Kidney glomerular epithelial cell (primary cell): ENCODE results near the gene KLHL6.
"Not testable (repeated sequence)": the region's sequence is repeated elsewhere in the genome, so short reads cannot be mapped to it uniquely, and the experiment has no call there.

ENCODE experiments used
- DNase-seq: peaks from one replicate; lab custom pipeline; 2025; lab: John Stamatoyannopoulos, UW

The KLHL6 gene

GRCh38 chr3:183485093-183485492 lies 70.4 kb downstream of the KLHL6 start:
- DNase-seq: no peak

GRCh38 chr3:183484431-183485075 lies 71.0 kb downstream of the KLHL6 start:
- DNase-seq: no peak

- DNase-seq: no peak
Measured at GRCh38 chr3:183481582-183481981, 73.9 kb downstream of the KLHL6 start.

- no peak for DNase-seq
Measured at GRCh38 chr3:183478501-183478900, 77.0 kb downstream of the KLHL6 start.

- DNase-seq: no peak
Measured at GRCh38 chr3:183477801-183478456, 77.6 kb downstream of the KLHL6 start.

GRCh38 chr3:183475764-183476162 lies 79.7 kb downstream of the KLHL6 start:
- not testable (repeated sequence) for DNase-seq

GRCh38 chr3:183475016-183475763 lies 80.3 kb downstream of the KLHL6 start:
- DNase-seq: no peak

GRCh38 chr3:183473969-183474368 lies 81.5 kb downstream of the KLHL6 start:
- DNase-seq: no peak

GRCh38 chr3:183472155-183472554 lies 83.4 kb downstream of the KLHL6 start:
- DNase-seq: no peak

- DNase-seq: no peak
Measured at GRCh38 chr3:183468424-183468823, 87.1 kb downstream of the KLHL6 start.

- no peak for DNase-seq
Measured at GRCh38 chr3:183466575-183466974, 88.9 kb downstream of the KLHL6 start.

- not testable (repeated sequence) for DNase-seq
Measured at GRCh38 chr3:183465710-183466109, 89.8 kb downstream of the KLHL6 start.

- DNase-seq: no peak
Measured at GRCh38 chr3:183464480-183464879, 91.0 kb downstream of the KLHL6 start.

GRCh38 chr3:183460081-183461055 lies 95.1 kb downstream of the KLHL6 start:
- DNase-seq: peak; percentile 24

- DNase-seq: peak; percentile 64
Measured at GRCh38 chr3:183455089-183455488, 100.4 kb downstream of the KLHL6 start.

GRCh38 chr3:183454064-183454463 lies 101.4 kb downstream of the KLHL6 start:
- no peak for DNase-seq

- DNase-seq: no peak
Measured at GRCh38 chr3:183449791-183450190, 105.7 kb downstream of the KLHL6 start.

GRCh38 chr3:183449391-183449790 lies 106.1 kb downstream of the KLHL6 start:
- DNase-seq: no peak

- DNase-seq: no peak
Measured at GRCh38 chr3:183448369-183449128, 107.0 kb downstream of the KLHL6 start.

- DNase-seq: peak; percentile 89
Measured at GRCh38 chr3:183447206-183448001, 108.1 kb downstream of the KLHL6 start.
